ENCODE measurements around the gene DDI1. TPM values are rescaled to one million over a fixed set of nuclear protein-coding genes. Genes with fewer than 3 reads are reported as not detected.

The DDI1 gene
- not detected in 2 replicates for total RNA-seq (2014; rRNA removed; shearing (Covaris generic))

DNA sequence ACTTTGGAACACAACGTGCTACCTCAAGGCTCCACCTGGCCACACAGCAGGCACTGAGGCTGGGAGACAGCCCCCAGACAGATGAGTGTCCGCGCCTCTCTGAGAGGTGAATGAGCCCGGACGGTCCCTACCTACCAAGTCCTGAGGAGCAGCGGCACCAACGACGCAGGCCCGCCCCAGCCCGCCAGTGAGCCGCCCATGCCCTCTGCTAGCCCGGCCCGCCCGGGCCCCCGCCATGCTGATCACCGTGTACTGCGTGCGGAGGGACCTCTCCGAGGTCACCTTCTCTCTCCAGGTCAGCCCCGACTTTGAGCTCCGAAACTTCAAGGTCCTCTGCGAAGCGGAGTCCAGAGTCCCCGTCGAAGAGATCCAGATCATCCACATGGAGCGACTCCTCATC lies at the start of gene DDI1:
Gene DDI1, plus strand, starts transcription at position 53 of the 400 bp plus-strand sequence. Its CDS starts 183 bp downstream, at position 236.

Other genes starting within 250 kb of the DDI1 start
- 0.08 and 0.21 TPM in 2 replicates for gene PDGFD, start 127.5 kb downstream of the DDI1 start, total RNA-seq (2014; rRNA removed; shearing (Covaris generic))

Measured in A375 (cell line).